ENCODE measurements around the gene KRTAP5-1.

KRTAP5-1 gene

GRCh38 chr11:1549338-1550330, 35.4 kb downstream of the KRTAP5-1 start:
- peak; percentile 3 for TF ChIP-seq CTCF (IDR thresholded peaks at IDR 0.05; ENCODE audit: insufficient read depth, low read length, poor library complexity, severe bottlenecking)
- Histone ChIP-seq H3K36me3 (ENCODE audit: control insufficient read depth, insufficient read depth, low read length) (no peaks in the 10 kb centered on the region), H3K4me3 (replicated peaks; ENCODE audit: low read depth, low read length) (no peak overlapping the region), H3K27me3 (replicated peaks; ENCODE audit: control insufficient read depth, insufficient read depth, low read length) (no peaks in the 10 kb centered on the region; the same call in 1 of the 2 replicates)
- DNase-seq (ENCODE audit: extremely low read depth, insufficient read length): no peak

- DNase-seq (ENCODE audit: extremely low read depth, insufficient read length): no peak
- H3K4me3 ChIP-seq (replicated peaks; ENCODE audit: low read depth, low read length): no peak overlapping the region
Measured at GRCh38 chr11:1548221-1549070, 36.6 kb downstream of the KRTAP5-1 start.

GRCh38 chr11:1547467-1548098, 37.5 kb downstream of the KRTAP5-1 start:
- Histone ChIP-seq H3K36me3 (ENCODE audit: control insufficient read depth, insufficient read depth, low read length) (no peaks in the 10 kb centered on the region), H3K27me3 (replicated peaks; ENCODE audit: control insufficient read depth, insufficient read depth, low read length) (no peaks in the 10 kb centered on the region; the same call in 1 of the 2 replicates), H3K4me3 (replicated peaks; ENCODE audit: low read depth, low read length) (no peak overlapping the region)
- no peak for TF ChIP-seq CTCF (IDR thresholded peaks at IDR 0.05; ENCODE audit: insufficient read depth, low read length, poor library complexity, severe bottlenecking)
- no peak for DNase-seq (ENCODE audit: extremely low read depth, insufficient read length)

More at GRCh38 chr11:1548221-1549070, 36.6 kb downstream of the KRTAP5-1 start:
- no peaks in the 10 kb centered on the region; the same call in 1 of the 2 replicates for H3K27me3 ChIP-seq (replicated peaks; ENCODE audit: control insufficient read depth, insufficient read depth, low read length)
- no peak for TF ChIP-seq CTCF (IDR thresholded peaks at IDR 0.05; ENCODE audit: insufficient read depth, low read length, poor library complexity, severe bottlenecking)
- H3K36me3 ChIP-seq (ENCODE audit: control insufficient read depth, insufficient read depth, low read length): no peaks in the 10 kb centered on the region

GRCh38 chr11:1546536-1547466, 38.3 kb downstream of the KRTAP5-1 start:
- peak; percentile 23 for TF ChIP-seq CTCF (IDR thresholded peaks at IDR 0.05; ENCODE audit: insufficient read depth, low read length, poor library complexity, severe bottlenecking)
- Histone ChIP-seq H3K4me3 (replicated peaks; ENCODE audit: low read depth, low read length) (no peak overlapping the region), H3K27me3 (replicated peaks; ENCODE audit: control insufficient read depth, insufficient read depth, low read length) (no peaks in the 10 kb centered on the region; the same call in 1 of the 2 replicates), H3K36me3 (ENCODE audit: control insufficient read depth, insufficient read depth, low read length) (no peaks in the 10 kb centered on the region)
- peak; percentile 39 for DNase-seq (ENCODE audit: extremely low read depth, insufficient read length)

Measured in GM06990 (cell line).